OCI-LY7 (cell line): Measurements from ENCODE around the gene GRK3. TPM values are rescaled to one million over a fixed set of nuclear protein-coding genes. Genes with fewer than 3 reads are reported as not detected.

Source experiments
- BruUV-seq: library from RNA; stranded (reverse); fragments of 400-500 nt; replicated peaks from 2 replicates; lab custom pipeline; 2021; lab: Mats Ljungman, UMichigan
- CTCF ChIA-PET: fragments of 300-600 bp; sonication (Branson Sonifier 250); formaldehyde crosslinking; loops from one replicate; lab custom pipeline; 2022; ENCODE audit warnings: antibody characterized with exemption; ENCODE audit not compliant: unreplicated experiment; lab: Charles Lee
- POLR2A ChIA-PET: fragments of 300-600 bp; sonication (Branson Sonifier 250); formaldehyde crosslinking; loops from one replicate; lab custom pipeline; 2022; ENCODE audit warnings: antibody characterized with exemption; lab: Charles Lee
- DNase-seq: peaks from one replicate; pipeline ENCODE4 v3.0.0-alpha.2; 2015; ENCODE audit warnings: low spot score
- H2AFZ ChIP-seq: fragments of 200-600 bp; sonication (generic), shearing (Covaris generic); 2 replicates; pipeline ENCODE4 v1.6.1; 2014; ENCODE audit warnings: mild to moderate bottlenecking, antibody characterized with exemption, low read length, moderate library complexity
- H3K27ac ChIP-seq: fragments of 200-600 bp; sonication (generic); 2 replicates; pipeline ENCODE4 v1.5.1; 2014; ENCODE audit warnings: mixed run types, low read depth, mild to moderate bottlenecking, moderate library complexity, low read length, inconsistent platforms; ENCODE audit not compliant: poor library complexity, severe bottlenecking
- H3K36me3 ChIP-seq: fragments of 200-600 bp; sonication (generic); 2 replicates; pipeline ENCODE4 v1.6.1; 2014; ENCODE audit warnings: mild to moderate bottlenecking, antibody characterized with exemption, low read length, moderate library complexity, mixed read lengths; ENCODE audit not compliant: insufficient read depth
- H3K4me1 ChIP-seq: fragments of 200-600 bp; sonication (generic); 2 replicates; pipeline ENCODE4 v1.5.1; 2014; ENCODE audit warnings: mild to moderate bottlenecking, low read length; ENCODE audit not compliant: insufficient read depth, poor library complexity, severe bottlenecking
- H3K4me2 ChIP-seq: fragments of 200-600 bp; sonication (generic); 2 replicates; pipeline ENCODE4 v1.6.1; 2014; ENCODE audit warnings: mild to moderate bottlenecking, low read length
- H3K4me3 ChIP-seq: fragments of 200-600 bp; sonication (generic); 2 replicates; pipeline ENCODE4 v1.5.1; 2014; ENCODE audit warnings: mild to moderate bottlenecking, low read depth, low read length; ENCODE audit not compliant: poor library complexity, severe bottlenecking
- H3K79me2 ChIP-seq: fragments of 200-600 bp; sonication (generic); 2 replicates; pipeline ENCODE4 v1.6.1; 2016; ENCODE audit warnings: low read depth, mild to moderate bottlenecking, low read length, moderate library complexity, mixed read lengths; ENCODE audit not compliant: insufficient read depth
- H3K9me2 ChIP-seq: fragments of 200-600 bp; sonication (generic); 2 replicates; pipeline ENCODE4 v1.6.1; 2016; ENCODE audit warnings: mild to moderate bottlenecking, low read length, mixed read lengths; ENCODE audit not compliant: insufficient read depth
- H3K9me3 ChIP-seq: fragments of 200-600 bp; sonication (generic); 2 replicates; pipeline ENCODE4 v1.6.1; 2014; ENCODE audit warnings: mild to moderate bottlenecking, mixed run types, low read length, mixed read lengths
- H4K20me1 ChIP-seq: fragments of 200-600 bp; sonication (generic); 2 replicates; pipeline ENCODE4 v1.6.1; 2014; ENCODE audit warnings: mild to moderate bottlenecking, antibody characterized with exemption, low read length, moderate library complexity, mixed read lengths; ENCODE audit not compliant: insufficient read depth
- CTCF ChIP-seq: fragments of 200-600 bp; sonication (generic); conservative IDR thresholded peaks from 2 replicates; pipeline ENCODE4 v1.5.1; 2014; ENCODE audit warnings: mild to moderate bottlenecking, antibody characterized with exemption, low read length, moderate library complexity, mixed read lengths
- EZH2phosphoT487 ChIP-seq: fragments of 200-600 bp; sonication (generic); IDR thresholded peaks from 2 replicates; pipeline ENCODE4 v1.6.1; 2018; ENCODE audit warnings: low read depth, borderline replicate concordance, mild to moderate bottlenecking, mixed run types, antibody characterized with exemption, low read length, moderate library complexity, mixed read lengths
- intact Hi-C: fragments of 100-400 bp; cut with micrococcal nuclease; formaldehyde crosslinking; loops from one replicate; pipeline ENCODE4 v1.10.0; 2022; ENCODE audit not compliant: unreplicated experiment
- total RNA-seq, 2 experiments: library from RNA; depleted of rRNA in 1 of 2; stranded (reverse); fragments of >200 nt in 1 of 2; shearing (Covaris generic) in 1 of 2; gene quantifications; 2 replicates each; pipeline ENCODE4 v1.2.3, GENCODE V29; 2014 to 2022

The GRK3 gene
- total RNA-seq, 2 experiments from 2014 or later, result 14.2 to 39.3 TPM

GRCh38 chr22:25661073-25661472, 96.6 kb downstream of the GRK3 start:
- CTCF ChIA-PET, result no interaction called here
- POLR2A ChIA-PET, result interaction anchor here (0.8 kb wide), 1 partner anchor 84 kb away, joined by 3 read pairs; no protein-coding TSS in a partner anchor
- BruUV-seq, result no TSS peak
- no peaks in the 10 kb centered on the region for H3K36me3 ChIP-seq
- no peaks in the 10 kb centered on the region for H4K20me1 ChIP-seq
- DNase-seq, result no peak
- peaks cover 8% of the 10 kb centered on the region; the same call in 1 of the 2 replicates for H3K79me2 ChIP-seq
- no peaks in the 10 kb centered on the region for H3K9me2 ChIP-seq
- no peaks in the 10 kb centered on the region for H3K9me3 ChIP-seq
- H3K27ac ChIP-seq, result no peak overlapping the region
- H3K4me3 ChIP-seq, result no peak overlapping the region
- H3K4me2 ChIP-seq, result no peak overlapping the region
- TF ChIP-seq EZH2phosphoT487 (no peak), CTCF (no peak)
- intact Hi-C loops, result no loop called here
- H2AFZ ChIP-seq, result no peak overlapping the region
- H3K4me1 ChIP-seq, result peaks cover 14% of the 10 kb centered on the region

GRCh38 chr22:25663654-25664053, 99.2 kb downstream of the GRK3 start:
- TF ChIP-seq EZH2phosphoT487 (no peak), CTCF (no peak)
- Histone ChIP-seq H3K27ac (no peak overlapping the region), H3K79me2 (no peaks in the 10 kb centered on the region), H3K4me1 (no peaks in the 10 kb centered on the region), H2AFZ (no peak overlapping the region), H4K20me1 (no peaks in the 10 kb centered on the region), H3K4me2 (no peak overlapping the region), H3K36me3 (peaks cover 8% of the 10 kb centered on the region; the same call in 1 of the 2 replicates), H3K9me3 (no peaks in the 10 kb centered on the region), H3K4me3 (no peak overlapping the region), H3K9me2 (no peaks in the 10 kb centered on the region)
- ChIA-PET CTCF (interaction anchor here (0.5 kb wide), 1 partner anchor 373 kb away, joined by 3 read pairs; no protein-coding TSS in a partner anchor), POLR2A (no interaction called here)
- intact Hi-C loops, result no loop called here
- no TSS peak for BruUV-seq
- no peak for DNase-seq

GRCh38 chr22:25666308-25666707, 101.8 kb downstream of the GRK3 start:
- intact Hi-C loops, result no loop called here
- H3K36me3 ChIP-seq, result peaks cover 9% of the 10 kb centered on the region; the same call in 1 of the 2 replicates
- H3K4me1 ChIP-seq, result no peaks in the 10 kb centered on the region
- POLR2A ChIA-PET, result interaction anchor here (0.7 to 1.1 kb wide), 2 partner anchors 12 to 589 kb away, joined by 3 read pairs; no protein-coding TSS in a partner anchor
- no peaks in the 10 kb centered on the region for H3K9me2 ChIP-seq
- no peak overlapping the region for H3K4me2 ChIP-seq
- BruUV-seq, result no TSS peak
- TF ChIP-seq CTCF (no peak), EZH2phosphoT487 (no peak)
- no peaks in the 10 kb centered on the region for H3K9me3 ChIP-seq
- no peak overlapping the region for H3K4me3 ChIP-seq
- no peaks in the 10 kb centered on the region for H4K20me1 ChIP-seq
- no peaks in the 10 kb centered on the region for H3K79me2 ChIP-seq
- H3K27ac ChIP-seq, result no peak overlapping the region
- H2AFZ ChIP-seq, result no peak overlapping the region
- CTCF ChIA-PET, result no interaction called here
- no peak for DNase-seq
